IMR-90 (cell line): ENCODE results near the gene AARS1. TPM values are rescaled to one million over a fixed set of nuclear protein-coding genes. Genes with fewer than 3 reads are reported as not detected.
"Not testable (repeated sequence)": the region's sequence is repeated elsewhere in the genome, so short reads cannot be mapped to it uniquely, and the experiment has no call there.

ENCODE experiments used
- ATAC-seq: fragments of 200-7000 bp; cut with Tn5 transposase; 2 replicates; pipeline ENCODE4 v1.9.1; 2020; ENCODE audit warnings: low read depth, mild to moderate bottlenecking, moderate library complexity
- BruUV-seq: library from RNA; stranded (reverse); fragments of 400-500 nt; replicated peaks from 2 replicates; lab custom pipeline; 2021; lab: Mats Ljungman, UMichigan
- CTCF ChIA-PET: fragments of 300-600 bp; formaldehyde crosslinking; extraction: SDS; loops from one replicate; lab custom pipeline; 2021; ENCODE audit warnings: antibody characterized with exemption; lab: Yijun Ruan, JAX
- POLR2A ChIA-PET: fragments of 300-600 bp; sonication (Branson Sonifier 250); formaldehyde crosslinking; loops from one replicate; lab custom pipeline; 2022; ENCODE audit warnings: antibody characterized with exemption; ENCODE audit not compliant: unreplicated experiment; lab: Charles Lee
- DNase-seq: peaks from one replicate; pipeline ENCODE4 v3.0.0; 2013
- H2AFZ ChIP-seq: replicated peaks from 2 replicates; pipeline ENCODE3; 2013; ENCODE audit warnings: low read length, mild to moderate bottlenecking; ENCODE audit not compliant: poor library complexity
- H2AK5ac ChIP-seq: 2 replicates; pipeline ENCODE4 v1.6.1; 2013; ENCODE audit warnings: low read depth, low read length, inconsistent platforms
- H2AK9ac ChIP-seq: replicated peaks from 2 replicates; pipeline ENCODE3; 2013; ENCODE audit warnings: mild to moderate bottlenecking, low read depth, low read length, moderate library complexity; ENCODE audit not compliant: poor library complexity
- H2BK120ac ChIP-seq: 2 replicates; pipeline ENCODE4 v1.6.1; 2013; ENCODE audit warnings: low read depth, low read length, inconsistent platforms
- H2BK15ac ChIP-seq: 3 replicates; pipeline ENCODE4 v1.6.1; 2013; ENCODE audit warnings: low read depth, low read length, inconsistent platforms
- H2BK20ac ChIP-seq: 2 replicates; pipeline ENCODE4 v1.6.1; 2013; ENCODE audit warnings: low read depth, mild to moderate bottlenecking, inconsistent platforms, low read length, moderate library complexity
- H2BK5ac ChIP-seq: 2 replicates; pipeline ENCODE4 v1.6.1; 2013; ENCODE audit warnings: mild to moderate bottlenecking, low read depth, low read length, inconsistent platforms; ENCODE audit not compliant: poor library complexity, severe bottlenecking
- H3K14ac ChIP-seq: replicated peaks from 2 replicates; pipeline ENCODE4 v1.6.1; 2013; ENCODE audit warnings: low read depth, low read length, inconsistent platforms
- H3K18ac ChIP-seq: 2 replicates; pipeline ENCODE4 v1.6.1; 2013; ENCODE audit warnings: low read depth, low read length, control low read depth
- H3K23ac ChIP-seq: 2 replicates; pipeline ENCODE4 v1.6.1; 2013; ENCODE audit warnings: low read depth, low read length, inconsistent platforms
- H3K27ac ChIP-seq: 2 replicates; pipeline ENCODE4 v1.5.1; 2013; ENCODE audit warnings: mild to moderate bottlenecking, control low read depth, low read length; ENCODE audit not compliant: insufficient read depth
- H3K27me3 ChIP-seq: 2 replicates; pipeline ENCODE4 v1.6.1; 2013; ENCODE audit warnings: low read length; ENCODE audit not compliant: control insufficient read depth, insufficient read depth
- H3K36me3 ChIP-seq: 2 replicates; pipeline ENCODE4 v1.6.1; 2013; ENCODE audit warnings: low read length, mixed read lengths; ENCODE audit not compliant: control insufficient read depth, insufficient read depth
- H3K4ac ChIP-seq: 2 replicates; pipeline ENCODE4 v1.6.1; 2013; ENCODE audit warnings: low read depth, low read length, inconsistent platforms
- H3K4me1 ChIP-seq: 2 replicates; pipeline ENCODE4 v1.6.1; 2013; ENCODE audit warnings: low read length, mixed read lengths; ENCODE audit not compliant: control insufficient read depth, insufficient read depth
- H3K4me2 ChIP-seq: 2 replicates; pipeline ENCODE4 v1.6.1; 2013; ENCODE audit warnings: low read depth, mild to moderate bottlenecking, control low read depth, low read length, moderate library complexity
- H3K4me3 ChIP-seq: 2 replicates; pipeline ENCODE4 v1.5.1; 2013; ENCODE audit warnings: low read depth, mild to moderate bottlenecking, control low read depth, low read length, moderate library complexity; ENCODE audit not compliant: insufficient read depth
- H3K56ac ChIP-seq: 2 replicates; pipeline ENCODE4 v1.6.1; 2013; ENCODE audit warnings: low read length, inconsistent platforms; ENCODE audit not compliant: insufficient read depth; ENCODE audit errors: extremely low read depth
- H3K79me1 ChIP-seq, 2 experiments: 2 replicates each; pipeline ENCODE4 v1.6.1; 2013; ENCODE audit warnings: low read length in 2 of 2, inconsistent platforms in 1 of 2, low read depth in 1 of 2
- H3K9ac ChIP-seq: 2 replicates; pipeline ENCODE4 v1.6.1; 2013; ENCODE audit warnings: low read depth, low read length, control low read depth
- H3K9me1 ChIP-seq: 2 replicates; pipeline ENCODE4 v1.6.1; 2013; ENCODE audit warnings: low read length, inconsistent platforms; ENCODE audit not compliant: insufficient read depth
- H3K9me3 ChIP-seq: 2 replicates; pipeline ENCODE4 v1.6.1; 2013; ENCODE audit warnings: low read length; ENCODE audit not compliant: control insufficient read depth, insufficient read depth
- H4K20me1 ChIP-seq: 2 replicates; pipeline ENCODE4 v1.6.1; 2013; ENCODE audit warnings: low read length, inconsistent platforms; ENCODE audit not compliant: insufficient read depth
- H4K5ac ChIP-seq: 2 replicates; pipeline ENCODE4 v1.6.1; 2013; ENCODE audit warnings: mild to moderate bottlenecking, low read depth, low read length, control low read depth
- H4K8ac ChIP-seq, 2 experiments: 2 replicates each; pipeline ENCODE4 v1.6.1; 2013; ENCODE audit warnings: low read depth in 2 of 2, low read length in 2 of 2, control low read depth in 1 of 2, inconsistent platforms in 1 of 2
- H4K91ac ChIP-seq: 2 replicates; pipeline ENCODE4 v1.6.1; 2013; ENCODE audit warnings: low read depth, low read length, inconsistent platforms; ENCODE audit not compliant: insufficient read depth
- WGBS, 2 experiments: methylation state at CpG; one replicate each; pipeline versions ENCODE4 v1.1.5 to v1.1.7; 2013; ENCODE audit warnings: missing lambda C conversion rate in 2 of 2; ENCODE audit not compliant: insufficient read length in 1 of 2; ENCODE audit errors: extremely low coverage in 2 of 2; 5-methylcytosine and 5-hydroxymethylcytosine counted together
- dilution Hi-C: fragments of 300-500 bp; cut with HindIII; formaldehyde crosslinking; loops from one replicate; pipeline ENCODE4 v1.14.3; 2018; ENCODE audit warnings: low sequenced_read_pairs; ENCODE audit not compliant: unreplicated experiment
- in situ Hi-C: fragments of 300-500 bp; cut with MboI; formaldehyde crosslinking; loops from 3 replicates; pipeline ENCODE4 v1.14.3; 2019; ENCODE audit warnings: low sequenced_read_pairs, inconsistent platforms, mixed read lengths
- intact Hi-C: fragments of 100-400 bp; cut with micrococcal nuclease; formaldehyde crosslinking; loops from 2 replicates; pipeline ENCODE4 v1.10.0; 2022
- polyA plus RNA-seq, 3 experiments: library from polyadenylated mRNA; depleted of rRNA; stranded (reverse); fragments of >200 nt; gene quantifications; 2 replicates each; pipeline ENCODE4 v1.2.3, GENCODE V29; 2012; ENCODE audit warnings: low replicate concordance in 1 of 3
- total RNA-seq: library from RNA; depleted of rRNA; stranded (reverse); fragments of >200 nt; gene quantifications from 2 replicates; pipeline ENCODE4 v1.2.3, GENCODE V29; 2012

AARS1 gene
- total and polyA plus RNA-seq, 2 of the 4 experiments (the other 2 are of a cell fraction), result 104 to 139 TPM

DNA sequence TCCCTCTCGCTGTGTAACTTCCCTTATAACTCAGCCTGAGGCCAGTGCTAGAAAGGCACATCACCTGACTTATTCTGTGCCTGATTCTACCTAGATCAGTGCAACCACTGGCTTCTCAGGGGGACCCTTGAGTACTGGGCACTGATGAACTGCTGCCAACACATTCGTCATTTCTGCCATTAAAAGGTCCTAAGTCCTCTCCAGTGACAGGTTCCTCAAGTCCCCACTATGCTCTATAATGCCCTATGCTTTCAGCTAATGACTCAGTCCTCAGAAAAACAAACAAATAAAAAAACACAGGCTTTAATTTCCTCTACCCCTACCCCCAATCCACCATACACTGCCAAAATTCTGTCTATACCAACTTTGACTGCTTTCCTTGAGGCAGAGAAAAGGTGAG lies 66.1 kb downstream of the AARS1 start:
- H2BK15ac ChIP-seq, H2BK120ac ChIP-seq, H3K27me3 ChIP-seq, H3K36me3 ChIP-seq, H3K14ac ChIP-seq, H3K56ac ChIP-seq, ATAC-seq, H2AFZ ChIP-seq, H3K4me1 ChIP-seq, H4K20me1 ChIP-seq, H2AK5ac ChIP-seq, H3K27ac ChIP-seq, H3K9ac ChIP-seq, BruUV-seq, H3K4me2 ChIP-seq, H3K79me1 ChIP-seq, H2BK20ac ChIP-seq, intact Hi-C loops, H3K9me1 ChIP-seq, CTCF ChIA-PET, in situ Hi-C loops, H4K8ac ChIP-seq, dilution Hi-C loops, H3K9me3 ChIP-seq, H3K23ac ChIP-seq, H3K4ac ChIP-seq, DNase-seq, H4K91ac ChIP-seq, H3K18ac ChIP-seq, H4K5ac ChIP-seq, H3K4me3 ChIP-seq, POLR2A ChIA-PET, H2BK5ac ChIP-seq, H2AK9ac ChIP-seq: not testable (repeated sequence)
- WGBS, 2 experiments, result no CpG with 5 or more reads among the region's 2 CpGs

DNA sequence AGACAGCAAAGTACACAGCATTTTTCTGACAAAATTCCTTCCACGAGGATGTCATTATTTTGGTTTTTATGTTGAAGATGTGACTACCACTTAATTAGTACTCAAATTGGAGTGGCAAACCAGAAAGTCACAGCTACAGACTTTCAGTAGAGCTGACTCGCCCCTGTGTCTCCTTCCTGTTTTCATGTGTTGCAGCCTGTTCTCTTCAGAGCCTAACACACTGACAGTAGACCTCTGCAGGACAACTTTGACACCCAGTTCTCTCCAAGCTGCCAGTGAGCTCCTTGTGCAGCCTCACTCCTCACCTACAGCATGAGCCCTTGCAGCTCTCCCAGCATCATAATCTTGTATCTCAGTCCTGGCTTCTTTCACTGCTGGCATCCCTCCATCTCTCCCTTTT lies 66.7 kb downstream of the AARS1 start:
- H2BK15ac ChIP-seq, dilution Hi-C loops, H3K14ac ChIP-seq, H3K9me1 ChIP-seq, H3K4me2 ChIP-seq, H3K18ac ChIP-seq, H2BK120ac ChIP-seq, H3K9me3 ChIP-seq, CTCF ChIA-PET, H2AK5ac ChIP-seq, DNase-seq, H3K36me3 ChIP-seq, intact Hi-C loops, H2AK9ac ChIP-seq, H2BK5ac ChIP-seq, H3K9ac ChIP-seq, H4K8ac ChIP-seq, H3K4ac ChIP-seq, H3K23ac ChIP-seq, H3K4me3 ChIP-seq, H4K5ac ChIP-seq, H3K56ac ChIP-seq, H3K4me1 ChIP-seq, POLR2A ChIA-PET, H3K79me1 ChIP-seq, H4K20me1 ChIP-seq, H4K91ac ChIP-seq, H3K27ac ChIP-seq, in situ Hi-C loops, BruUV-seq, H2AFZ ChIP-seq, H2BK20ac ChIP-seq, H3K27me3 ChIP-seq, ATAC-seq: not testable (repeated sequence)
- no CpG with 5 or more reads among the region's 2 CpGs for WGBS, 2 experiments
